Measurements from ENCODE around the gene ARHGAP33.

GRCh38 chr19:35738021-35738886 lies 37.1 kb upstream of the ARHGAP33 start:
- TF ChIP-seq POLR2A (IDR thresholded peaks at IDR 0.05; ENCODE audit: low read depth, low read length) (peak; percentile 38; the same call in 1 of the 2 replicates), POLR2AphosphoS5 (IDR thresholded peaks at IDR 0.05; ENCODE audit: low read depth, low read length) (peak; percentile 47), TAF1 (IDR thresholded peaks at IDR 0.05; ENCODE audit: borderline replicate concordance, low read depth, low read length) (no peak)

Measured in GM12892 (cell line).